WTC11 (cell line): ENCODE measurements around the gene AGBL1. TPM values are rescaled to one million over a fixed set of nuclear protein-coding genes. Genes with fewer than 3 reads are reported as not detected.

Experiments
- ATAC-seq: fragments of 200-7000 bp; cut with Tn5 transposase; 2 replicates; pipeline ENCODE4 v1.10.0; 2021; ENCODE audit warnings: mild to moderate bottlenecking, moderate library complexity
- CTCF ChIA-PET: fragments of 300-600 bp; sonication (Branson Sonifier 250); formaldehyde crosslinking; loops from one replicate; lab custom pipeline; 2021; ENCODE audit warnings: antibody characterized with exemption; lab: Charles Lee
- POLR2A ChIA-PET: fragments of 350-600 bp; sonication (Branson Sonifier 250); formaldehyde crosslinking; loops from one replicate; lab custom pipeline; 2021; ENCODE audit warnings: antibody characterized with exemption; lab: Charles Lee
- DNase-seq: peaks from one replicate; pipeline ENCODE4 v3.0.0; 2021; ENCODE audit warnings: low spot score
- H3K27ac Mint-ChIP-seq: 2 replicates; pipeline ENCODE4 v1.8.0; 2021; ENCODE audit warnings: mixed read lengths
- H3K27me3 Mint-ChIP-seq: 2 replicates; pipeline ENCODE4 v1.8.0; 2021; ENCODE audit warnings: low read depth, mild to moderate bottlenecking, moderate library complexity, mixed read lengths
- H3K36me3 Mint-ChIP-seq: 2 replicates; pipeline ENCODE4 v1.8.0; 2021; ENCODE audit warnings: mixed read lengths
- H3K4me1 Mint-ChIP-seq: 2 replicates; pipeline ENCODE4 v1.8.0; 2022; ENCODE audit warnings: mixed read lengths
- H3K4me3 Mint-ChIP-seq: 2 replicates; pipeline ENCODE4 v1.8.0; 2021; ENCODE audit warnings: mild to moderate bottlenecking, moderate library complexity, mixed read lengths
- H3K9me3 Mint-ChIP-seq: 2 replicates; pipeline ENCODE4 v1.8.0; 2021; ENCODE audit warnings: mixed read lengths
- ARID4B ChIP-seq: sonication (generic); formaldehyde crosslinking; IDR thresholded peaks from 2 replicates; pipeline ENCODE4 v1.8.0; 2023; ENCODE audit warnings: missing genetic modification reagents, mild to moderate bottlenecking, borderline replicate concordance
- CDX4 ChIP-seq: fragments of 250-450 bp; sonication (Bioruptor Pico); IDR thresholded peaks from 2 replicates; pipeline ENCODE4 v1.9.0; 2021; ENCODE audit warnings: moderate library complexity, mild to moderate bottlenecking, inconsistent platforms, borderline replicate concordance
- EMX1 ChIP-seq: fragments of 250-450 bp; sonication (Bioruptor Pico); IDR thresholded peaks from 2 replicates; pipeline ENCODE4 v1.8.0; 2021; ENCODE audit warnings: mild to moderate bottlenecking
- ERG ChIP-seq: fragments of 250-450 bp; sonication (Bioruptor Pico); IDR thresholded peaks from 2 replicates; pipeline ENCODE4 v1.8.0; 2021; ENCODE audit warnings: mild to moderate bottlenecking
- ESRRA ChIP-seq: sonication (generic); formaldehyde crosslinking; IDR thresholded peaks from 2 replicates; pipeline ENCODE4 v1.8.1; 2022; ENCODE audit warnings: mild to moderate bottlenecking, missing genetic modification reagents, borderline replicate concordance
- FOXK1 ChIP-seq: sonication (generic); formaldehyde crosslinking; IDR thresholded peaks from 2 replicates; pipeline ENCODE4 v1.8.0; 2022; ENCODE audit warnings: mild to moderate bottlenecking, moderate library complexity, missing genetic modification reagents
- GTF2I ChIP-seq: fragments of 250-450 bp; sonication (Bioruptor Pico); conservative IDR thresholded peaks from 2 replicates; pipeline ENCODE4 v1.4.0; 2021; ENCODE audit warnings: mild to moderate bottlenecking
- IRF1 ChIP-seq: sonication (generic); formaldehyde crosslinking; IDR thresholded peaks from 2 replicates; pipeline ENCODE4 v1.8.0; 2023; ENCODE audit warnings: missing genetic modification reagents
- JUN ChIP-seq: sonication (generic); formaldehyde crosslinking; IDR thresholded peaks from 2 replicates; pipeline ENCODE4 v1.8.0; 2023; ENCODE audit warnings: mild to moderate bottlenecking, missing genetic modification reagents
- MXD4 ChIP-seq: fragments of 250-450 bp; sonication (Bioruptor Pico); IDR thresholded peaks from 2 replicates; pipeline ENCODE4 v1.8.0; 2021; ENCODE audit warnings: mild to moderate bottlenecking, moderate library complexity, borderline replicate concordance
- NFE2L1 ChIP-seq: sonication (generic); formaldehyde crosslinking; IDR thresholded peaks from 2 replicates; pipeline ENCODE4 v1.8.1; 2023; ENCODE audit warnings: missing genetic modification reagents
- NFYB ChIP-seq: sonication (generic); formaldehyde crosslinking; conservative IDR thresholded peaks from 2 replicates; pipeline ENCODE4 v1.8.0; 2022; ENCODE audit warnings: low read depth, missing genetic modification reagents
- RORB ChIP-seq: fragments of 250-450 bp; sonication (Bioruptor Pico); IDR thresholded peaks from 2 replicates; pipeline ENCODE4 v1.9.0; 2021; ENCODE audit warnings: mild to moderate bottlenecking
- SOX15 ChIP-seq: fragments of 250-450 bp; sonication (Bioruptor Pico); IDR thresholded peaks from 2 replicates; pipeline ENCODE4 v1.9.0; 2021; ENCODE audit warnings: mild to moderate bottlenecking
- USF1 ChIP-seq: sonication (generic); formaldehyde crosslinking; IDR thresholded peaks from 2 replicates; pipeline ENCODE4 v1.8.0; 2022; ENCODE audit warnings: mild to moderate bottlenecking, missing genetic modification reagents
- ZBTB43 ChIP-seq: sonication (generic); formaldehyde crosslinking; IDR thresholded peaks from 2 replicates; pipeline ENCODE4 v1.8.1; 2023; ENCODE audit warnings: mild to moderate bottlenecking, missing genetic modification reagents
- ZNF138 ChIP-seq: sonication (generic); formaldehyde crosslinking; conservative IDR thresholded peaks from 2 replicates; pipeline ENCODE4 v1.8.1; 2022; ENCODE audit warnings: mild to moderate bottlenecking, moderate library complexity, missing genetic modification reagents
- ZNF263 ChIP-seq: sonication (generic); formaldehyde crosslinking; IDR thresholded peaks from 2 replicates; pipeline ENCODE4 v1.8.1; 2022; ENCODE audit warnings: low read depth, mild to moderate bottlenecking, moderate library complexity, missing genetic modification reagents
- ZNF423 ChIP-seq: fragments of 250-450 bp; sonication (Bioruptor Pico); IDR thresholded peaks from 2 replicates; pipeline ENCODE4 v2.1.2; 2022; ENCODE audit warnings: mild to moderate bottlenecking, moderate library complexity
- ZNF671 ChIP-seq: fragments of 250-450 bp; sonication (Bioruptor Pico); IDR thresholded peaks from 2 replicates; pipeline ENCODE4 v1.8.0; 2021; ENCODE audit warnings: mild to moderate bottlenecking
- ZSCAN18 ChIP-seq: fragments of 250-450 bp; sonication (Bioruptor Pico); IDR thresholded peaks from 2 replicates; pipeline ENCODE4 v2.1.2; 2022; ENCODE audit warnings: mild to moderate bottlenecking, moderate library complexity
- total RNA-seq: library from RNA; stranded (reverse); gene quantifications from 3 replicates; pipeline ENCODE4 v1.2.3, GENCODE V29; 2021

The AGBL1 gene
- total RNA-seq, 1 experiment from 2014 or later = not detected

- ChIA-PET POLR2A (no interaction called here), CTCF (no interaction called here)
- H3K4me3 Mint-ChIP-seq = no peak overlapping the region
- H3K27me3 Mint-ChIP-seq = no peaks in the 10 kb centered on the region
- no peak overlapping the region for H3K27ac Mint-ChIP-seq
- ATAC-seq = no peak
- H3K9me3 Mint-ChIP-seq = no peaks in the 10 kb centered on the region
- no peaks in the 10 kb centered on the region for H3K36me3 Mint-ChIP-seq
- no peak for DNase-seq
- H3K4me1 Mint-ChIP-seq = peaks cover 23% of the 10 kb centered on the region
- TF ChIP-seq NFYB (CRISPR knock-in tag) (no peak), ZNF671 (CRISPR knock-in tag) (no peak), ESRRA (no peak), ZNF423 (no peak), NFE2L1 (CRISPR knock-in tag) (no peak)
These were observed 596.3 kb downstream of the AGBL1 start for GRCh38 chr15:86676002-86676401.

- peak; percentile 24; the same call in 1 of the 2 replicates for ATAC-seq
These were observed 597.6 kb downstream of the AGBL1 start for GRCh38 chr15:86677278-86677677.

More at GRCh38 chr15:86677278-86677677, 597.6 kb downstream of the AGBL1 start:
- Mint-ChIP-seq H3K27me3 (no peaks in the 10 kb centered on the region), H3K36me3 (no peaks in the 10 kb centered on the region), H3K27ac (peak overlapping the region; percentile 11; the same call in 1 of the 2 replicates), H3K4me3 (no peak overlapping the region), H3K4me1 (peaks cover 19% of the 10 kb centered on the region), H3K9me3 (no peaks in the 10 kb centered on the region)
- TF ChIP-seq CDX4 (CRISPR knock-in tag) = no peak
- no peak for TF ChIP-seq ZNF138
- TF ChIP-seq ZBTB43 (CRISPR knock-in tag) = no peak
- TF ChIP-seq ARID4B (CRISPR knock-in tag) = no peak
- TF ChIP-seq ZNF671 (CRISPR knock-in tag) = no peak
- TF ChIP-seq SOX15 (CRISPR knock-in tag) = no peak
- TF ChIP-seq ERG (CRISPR knock-in tag) = no peak
- no peak for TF ChIP-seq USF1
- no peak for TF ChIP-seq IRF1
- no peak for TF ChIP-seq FOXK1 (CRISPR knock-in tag)
- TF ChIP-seq JUN (CRISPR knock-in tag) = no peak
- TF ChIP-seq EMX1 = no peak
- TF ChIP-seq ZSCAN18 (CRISPR knock-in tag) = no peak
- no peak for TF ChIP-seq RORB
- TF ChIP-seq ESRRA = no peak
- no peak for TF ChIP-seq ZNF263 (CRISPR knock-in tag)
- TF ChIP-seq MXD4 (CRISPR knock-in tag) = no peak
- no peak for TF ChIP-seq GTF2I (CRISPR knock-in tag)
- POLR2A ChIA-PET = no interaction called here
- DNase-seq = no peak
- CTCF ChIA-PET = no interaction called here
